ENCODE data around the gene TBXAS1. TPM values are rescaled to one million over a fixed set of nuclear protein-coding genes. Genes with fewer than 3 reads are reported as not detected.

TBXAS1 gene
- total RNA-seq, 4 donors from 2014 or later, result 9.8 to 31.3 (median 13.5) TPM

GRCh38 chr7:140047197-140047596 lies 218.1 kb downstream of the TBXAS1 start:
- no peak overlapping the region for H3K27ac ChIP-seq (replicated peaks in 1 of 4)
- H3K9me3 ChIP-seq, result no peaks in the 10 kb centered on the region
- 98% methylated on average over 3 of the region's 3 CpGs for WGBS
- intact Hi-C loops (cut with DNase I), result no loop called here
- H3K4me3 ChIP-seq, result no peak overlapping the region
- DNase-seq (ENCODE audit: extremely low spot score), result peak; percentile 2
- no peaks in the 10 kb centered on the region for H3K27me3 ChIP-seq
- H3K4me1 ChIP-seq, result peaks cover 0 to 12% (median 5%) of the 10 kb centered on the region in 4 donors
- TF ChIP-seq CTCF (IDR thresholded peaks at IDR 0.05), result no peak
- no peak for TF ChIP-seq EP300 (IDR thresholded peaks at IDR 0.05)
- no peak for TF ChIP-seq POLR2A (IDR thresholded peaks at IDR 0.05; ENCODE audit: low read depth)
- TF ChIP-seq POLR2AphosphoS5 (IDR thresholded peaks at IDR 0.05), result no peak
- peaks cover 0 to 72% (median 29%) of the 10 kb centered on the region in 4 donors for H3K36me3 ChIP-seq

- no peaks in the 10 kb centered on the region for H3K27me3 ChIP-seq
These were observed 219.1 kb downstream of the TBXAS1 start for GRCh38 chr7:140048138-140048537.

GRCh38 chr7:140048989-140049338 lies 219.9 kb downstream of the TBXAS1 start:
- Histone ChIP-seq H3K36me3 (peaks cover 0 to 54% (median 22%) of the 10 kb centered on the region in 4 donors), H3K9me3 (no peaks in the 10 kb centered on the region), H3K27me3 (no peaks in the 10 kb centered on the region), H3K4me3 (no peak overlapping the region), H3K4me1 (peaks cover 0 to 12% (median 5%) of the 10 kb centered on the region in 4 donors), H3K27ac (replicated peaks in 1 of 4) (peak overlapping the region in 1 of 4 donors; percentile 21)
- WGBS, result 86% methylated on average over 1 of the region's 1 CpG
- intact Hi-C loops (cut with DNase I), result no loop called here
- peak; percentile 57 for DNase-seq (ENCODE audit: extremely low spot score)
- no peak for TF ChIP-seq EP300 (IDR thresholded peaks at IDR 0.05)
- TF ChIP-seq POLR2AphosphoS5 (IDR thresholded peaks at IDR 0.05), result no peak
- TF ChIP-seq POLR2A (IDR thresholded peaks at IDR 0.05; ENCODE audit: low read depth), result no peak
- no peak for TF ChIP-seq CTCF (IDR thresholded peaks at IDR 0.05)

More at GRCh38 chr7:140048138-140048537, 219.1 kb downstream of the TBXAS1 start:
- Histone ChIP-seq H3K36me3 (peaks cover 0 to 62% (median 25%) of the 10 kb centered on the region in 4 donors), H3K4me3 (no peak overlapping the region), H3K27ac (replicated peaks in 1 of 4) (no peak overlapping the region), H3K9me3 (no peaks in the 10 kb centered on the region), H3K4me1 (peaks cover 0 to 12% (median 5%) of the 10 kb centered on the region in 4 donors)
- TF ChIP-seq EP300 (IDR thresholded peaks at IDR 0.05), result no peak
- no peak for TF ChIP-seq POLR2AphosphoS5 (IDR thresholded peaks at IDR 0.05)
- TF ChIP-seq CTCF (IDR thresholded peaks at IDR 0.05), result no peak
- no peak for TF ChIP-seq POLR2A (IDR thresholded peaks at IDR 0.05; ENCODE audit: low read depth)
- 92% methylated on average over 4 of the region's 4 CpGs for WGBS
- intact Hi-C loops (cut with DNase I), result no loop called here
- DNase-seq (ENCODE audit: extremely low spot score), result peak; percentile 55

GRCh38 chr7:140049339-140050024 lies 220.4 kb downstream of the TBXAS1 start:
- H3K4me1 ChIP-seq, result peaks cover 0 to 12% (median 5%) of the 10 kb centered on the region in 4 donors
- WGBS, result 66% methylated on average over 5 of the region's 5 CpGs
- no peaks in the 10 kb centered on the region for H3K27me3 ChIP-seq
- intact Hi-C loops (cut with DNase I), result no loop called here
- peak overlapping the region in 2 of 4 donors; percentile 11 to 21 for H3K27ac ChIP-seq (replicated peaks in 1 of 4)
- H3K9me3 ChIP-seq, result no peaks in the 10 kb centered on the region
- H3K36me3 ChIP-seq, result peaks cover 0 to 49% (median 18%) of the 10 kb centered on the region in 4 donors
- DNase-seq (ENCODE audit: extremely low spot score), result peak; percentile 39
- no peak for TF ChIP-seq EP300 (IDR thresholded peaks at IDR 0.05)
- TF ChIP-seq POLR2A (IDR thresholded peaks at IDR 0.05; ENCODE audit: low read depth), result no peak
- TF ChIP-seq POLR2AphosphoS5 (IDR thresholded peaks at IDR 0.05), result no peak
- no peak for TF ChIP-seq CTCF (IDR thresholded peaks at IDR 0.05)
- no peak overlapping the region for H3K4me3 ChIP-seq

Measured in esophagus muscularis mucosa (tissue), 4 donors.